ENCODE data around the gene OBP2B.

Gene OBP2B

DNA sequence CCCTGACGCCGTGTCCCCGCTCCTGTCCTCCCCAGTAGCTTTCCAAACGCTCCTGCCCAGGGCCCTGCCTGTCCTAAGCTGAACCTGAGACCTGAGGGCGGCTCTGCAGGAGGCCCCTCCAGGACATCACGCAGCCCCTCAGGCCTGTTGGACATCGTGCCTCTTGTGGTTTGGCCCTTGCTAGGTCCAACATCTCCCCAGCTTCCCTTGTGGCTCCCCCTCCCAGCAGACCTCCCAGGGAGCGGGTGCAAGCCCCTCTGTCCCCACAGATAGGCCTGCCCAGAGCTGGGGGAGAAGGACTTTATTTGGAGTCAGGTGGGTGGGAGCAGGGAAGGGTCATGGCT is 4.1 kb downstream of the OBP2B start:
- DNase-seq (ENCODE audit: low read depth in 1 of 2, low spot score in 1 of 2), result no peak
- Histone ChIP-seq H3K27ac (replicated peaks) (no peak overlapping the region), H3K27me3 (ENCODE audit: insufficient read depth, poor library complexity, severe bottlenecking) (no peaks in the 10 kb centered on the region), H3K4me3 (replicated peaks; ENCODE audit: insufficient read depth, low read length) (no peak overlapping the region)
- TF ChIP-seq POLR2AphosphoS5 (IDR thresholded peaks at IDR 0.05; ENCODE audit: low read depth), result no peak
- no peak for TF ChIP-seq SPI1 (IDR thresholded peaks at IDR 0.05; ENCODE audit: borderline replicate concordance, low read depth)
- no peak for TF ChIP-seq GABPA (IDR thresholded peaks at IDR 0.05; ENCODE audit: low read depth)
- TF ChIP-seq CTCF (IDR thresholded peaks at IDR 0.05; ENCODE audit: insufficient read depth, low read length), result no peak
- TF ChIP-seq, protein P1, sequence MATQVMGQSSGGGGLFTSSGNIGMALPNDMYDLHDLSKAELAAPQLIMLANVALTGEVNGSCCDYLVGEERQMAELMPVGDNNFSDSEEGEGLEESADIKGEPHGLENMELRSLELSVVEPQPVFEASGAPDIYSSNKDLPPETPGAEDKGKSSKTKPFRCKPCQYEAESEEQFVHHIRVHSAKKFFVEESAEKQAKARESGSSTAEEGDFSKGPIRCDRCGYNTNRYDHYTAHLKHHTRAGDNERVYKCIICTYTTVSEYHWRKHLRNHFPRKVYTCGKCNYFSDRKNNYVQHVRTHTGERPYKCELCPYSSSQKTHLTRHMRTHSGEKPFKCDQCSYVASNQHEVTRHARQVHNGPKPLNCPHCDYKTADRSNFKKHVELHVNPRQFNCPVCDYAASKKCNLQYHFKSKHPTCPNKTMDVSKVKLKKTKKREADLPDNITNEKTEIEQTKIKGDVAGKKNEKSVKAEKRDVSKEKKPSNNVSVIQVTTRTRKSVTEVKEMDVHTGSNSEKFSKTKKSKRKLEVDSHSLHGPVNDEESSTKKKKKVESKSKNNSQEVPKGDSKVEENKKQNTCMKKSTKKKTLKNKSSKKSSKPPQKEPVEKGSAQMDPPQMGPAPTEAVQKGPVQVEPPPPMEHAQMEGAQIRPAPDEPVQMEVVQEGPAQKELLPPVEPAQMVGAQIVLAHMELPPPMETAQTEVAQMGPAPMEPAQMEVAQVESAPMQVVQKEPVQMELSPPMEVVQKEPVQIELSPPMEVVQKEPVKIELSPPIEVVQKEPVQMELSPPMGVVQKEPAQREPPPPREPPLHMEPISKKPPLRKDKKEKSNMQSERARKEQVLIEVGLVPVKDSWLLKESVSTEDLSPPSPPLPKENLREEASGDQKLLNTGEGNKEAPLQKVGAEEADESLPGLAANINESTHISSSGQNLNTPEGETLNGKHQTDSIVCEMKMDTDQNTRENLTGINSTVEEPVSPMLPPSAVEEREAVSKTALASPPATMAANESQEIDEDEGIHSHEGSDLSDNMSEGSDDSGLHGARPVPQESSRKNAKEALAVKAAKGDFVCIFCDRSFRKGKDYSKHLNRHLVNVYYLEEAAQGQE (IDR thresholded peaks at IDR 0.05; ENCODE audit: insufficient replicate concordance, low read depth), result no peak

DNA sequence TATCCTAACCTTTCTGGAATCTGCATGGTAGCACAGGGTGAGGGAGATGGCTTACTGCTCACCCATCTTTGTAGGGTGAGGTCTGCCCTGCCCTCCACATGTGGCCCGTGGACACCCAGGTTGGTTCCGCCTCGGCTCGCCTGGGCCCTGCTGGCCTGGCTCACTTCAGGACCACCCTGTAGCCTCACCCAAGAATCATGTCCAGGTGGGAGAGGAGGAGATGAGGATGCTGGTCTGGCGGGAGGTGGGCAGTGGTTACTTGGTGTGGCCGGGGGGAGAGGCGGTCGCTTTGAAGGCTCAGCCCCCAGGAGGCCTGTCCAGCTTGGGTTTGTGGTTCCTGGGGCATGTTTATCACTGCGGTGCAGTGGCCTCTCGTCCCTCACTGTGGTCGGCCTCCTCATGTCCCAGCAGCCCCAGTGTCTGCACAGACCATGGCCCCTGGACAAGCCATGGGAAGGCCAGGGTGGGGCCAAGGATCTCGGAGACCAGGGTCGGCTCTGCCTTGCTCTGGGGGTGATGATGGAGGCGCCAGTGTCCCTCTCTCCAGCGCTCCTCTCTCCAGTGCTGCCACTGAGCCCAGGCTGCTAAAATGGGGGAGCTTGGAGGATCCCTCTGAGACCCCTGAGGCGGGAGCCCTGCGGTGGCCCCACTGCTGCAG is 4.6 kb downstream of the OBP2B start:
- no peak overlapping the region for H3K27ac ChIP-seq (replicated peaks)
- no peak overlapping the region for H3K4me3 ChIP-seq (replicated peaks; ENCODE audit: insufficient read depth, low read length)
- TF ChIP-seq, protein P1 (IDR thresholded peaks at IDR 0.05; ENCODE audit: insufficient replicate concordance, low read depth), result no peak
- TF ChIP-seq POLR2AphosphoS5 (IDR thresholded peaks at IDR 0.05; ENCODE audit: low read depth), result no peak
- no peak for TF ChIP-seq GABPA (IDR thresholded peaks at IDR 0.05; ENCODE audit: low read depth)
- TF ChIP-seq CTCF (IDR thresholded peaks at IDR 0.05; ENCODE audit: insufficient read depth, low read length), result no peak
- TF ChIP-seq SPI1 (IDR thresholded peaks at IDR 0.05; ENCODE audit: borderline replicate concordance, low read depth), result no peak
- no peak for DNase-seq (ENCODE audit: low read depth in 1 of 2, low spot score in 1 of 2)
- no peaks in the 10 kb centered on the region for H3K27me3 ChIP-seq (ENCODE audit: insufficient read depth, poor library complexity, severe bottlenecking)

GRCh38 chr9:133203506-133204075 is 5.5 kb downstream of the OBP2B start:
- TF ChIP-seq CTCF (IDR thresholded peaks at IDR 0.05; ENCODE audit: insufficient read depth, low read length), result no peak
- TF ChIP-seq, protein P1 (IDR thresholded peaks at IDR 0.05; ENCODE audit: insufficient replicate concordance, low read depth), result no peak
- no peak for TF ChIP-seq GABPA (IDR thresholded peaks at IDR 0.05; ENCODE audit: low read depth)
- TF ChIP-seq SPI1 (IDR thresholded peaks at IDR 0.05; ENCODE audit: borderline replicate concordance, low read depth), result no peak
- TF ChIP-seq POLR2AphosphoS5 (IDR thresholded peaks at IDR 0.05; ENCODE audit: low read depth), result no peak
- Histone ChIP-seq H3K27me3 (ENCODE audit: insufficient read depth, poor library complexity, severe bottlenecking) (no peaks in the 10 kb centered on the region), H3K27ac (replicated peaks) (no peak overlapping the region), H3K4me3 (replicated peaks; ENCODE audit: insufficient read depth, low read length) (no peak overlapping the region)
- no peak for DNase-seq (ENCODE audit: low read depth in 1 of 2, low spot score in 1 of 2)

All from HL-60 (cell line).